Colonic mucosa (tissue), 4 donors: ENCODE results near the gene SELENOO. TPM values are rescaled to one million over a fixed set of nuclear protein-coding genes. Genes with fewer than 3 reads are reported as not detected.

Experiments used
- DNase-seq: peaks from one replicate; pipeline ENCODE4 v3.0.0-alpha.2; 2020
- H3K27ac ChIP-seq: fragments of 200-600 bp; one replicate; pipeline ENCODE4 v1.8.0; 2021
- H3K27me3 ChIP-seq: fragments of 200-600 bp; one replicate; pipeline ENCODE4 v1.8.0; 2021
- H3K36me3 ChIP-seq: fragments of 200-600 bp; one replicate; pipeline ENCODE4 v1.8.0; 2021
- H3K4me1 ChIP-seq: fragments of 200-600 bp; one replicate; pipeline ENCODE4 v1.8.0; 2021; ENCODE audit warnings: mild to moderate bottlenecking
- H3K4me3 ChIP-seq: fragments of 200-600 bp; one replicate; pipeline ENCODE4 v1.8.0; 2021
- H3K9ac ChIP-seq, 2 donors: one replicate each; pipeline ENCODE4 v1.7.0; 2013; ENCODE audit warnings: control low read depth in 2 of 2, low read depth in 2 of 2, low read length in 2 of 2
- H3K9me3 ChIP-seq: fragments of 200-600 bp; one replicate; pipeline ENCODE4 v1.8.0; 2021
- CTCF ChIP-seq: fragments of 200-600 bp; IDR thresholded peaks from one replicate; pipeline ENCODE4 v1.8.0; 2022; ENCODE audit warnings: antibody characterized with exemption, mild to moderate bottlenecking
- intact Hi-C: fragments of 100-400 bp; cut with DNase I; formaldehyde crosslinking; loops from one replicate; pipeline ENCODE4 v1.14.1; 2022
- total RNA-seq, 2 donors: library from RNA; stranded (reverse); fragmentation: NEBNext Ultra II Directional in 1 of 2; extraction: Animal tissue kit (Norgen Biotek cat#: 25700) in 1 of 2; gene quantifications; one replicate each; pipeline ENCODE4 v1.2.1, GENCODE V29; 2021
- donor health status: healthy.
- donor health status: DM: no; HTN: no; CAD: no.
- donor health status: DM: no; HTN: no; CAD: no.

SELENOO gene
- total RNA-seq, 2 donors from 2014 or later: 29.1 to 36.9 TPM

- Histone ChIP-seq H3K9ac (no peak overlapping the region), H3K9me3 (no peaks in the 10 kb centered on the region), H3K4me3 (no peak overlapping the region), H3K27me3 (no peaks in the 10 kb centered on the region), H3K27ac (no peak overlapping the region), H3K4me1 (no peaks in the 10 kb centered on the region), H3K36me3 (peaks cover 5% of the 10 kb centered on the region)
- TF ChIP-seq CTCF: no peak
- no peak for DNase-seq
- intact Hi-C loops: loop anchor here (2.0 kb wide), 1 partner anchor 58 kb away; no protein-coding TSS in a partner anchor
Measured at GRCh38 chr22:50208939-50209892, 8.4 kb downstream of the SELENOO start.

- intact Hi-C loops: loop anchor here (2.0 kb wide), 1 partner anchor 59 kb away; no protein-coding TSS in a partner anchor
- H3K9ac ChIP-seq: no peak overlapping the region
- H3K27me3 ChIP-seq: no peaks in the 10 kb centered on the region
- DNase-seq: peak; percentile 70
- peak; percentile 73 for TF ChIP-seq CTCF
- H3K27ac ChIP-seq: no peak overlapping the region
- no peak overlapping the region for H3K4me3 ChIP-seq
- H3K9me3 ChIP-seq: no peaks in the 10 kb centered on the region
- H3K36me3 ChIP-seq: peaks cover 5% of the 10 kb centered on the region
- H3K4me1 ChIP-seq: no peaks in the 10 kb centered on the region
Measured at GRCh38 chr22:50209893-50210292, 9.1 kb downstream of the SELENOO start.

- H3K4me1 ChIP-seq: no peaks in the 10 kb centered on the region
- no peak overlapping the region for H3K27ac ChIP-seq
- no peak for TF ChIP-seq CTCF
- no peaks in the 10 kb centered on the region for H3K9me3 ChIP-seq
- H3K4me3 ChIP-seq: no peak overlapping the region
- H3K27me3 ChIP-seq: no peaks in the 10 kb centered on the region
- no peak overlapping the region for H3K9ac ChIP-seq
- intact Hi-C loops: no loop called here
- no peak for DNase-seq
- H3K36me3 ChIP-seq: peaks cover 5% of the 10 kb centered on the region
Measured at GRCh38 chr22:50210378-50211139, 9.7 kb downstream of the SELENOO start.

- Histone ChIP-seq H3K4me3 (no peak overlapping the region), H3K9me3 (no peaks in the 10 kb centered on the region), H3K4me1 (no peaks in the 10 kb centered on the region), H3K27ac (no peak overlapping the region), H3K36me3 (peaks cover 5% of the 10 kb centered on the region), H3K9ac (no peak overlapping the region), H3K27me3 (no peaks in the 10 kb centered on the region)
- intact Hi-C loops: no loop called here
- no peak for DNase-seq
- TF ChIP-seq CTCF: no peak
Measured at GRCh38 chr22:50211147-50211546, 10.3 kb downstream of the SELENOO start.

- TF ChIP-seq CTCF: no peak
- Histone ChIP-seq H3K4me3 (no peak overlapping the region), H3K4me1 (no peaks in the 10 kb centered on the region), H3K36me3 (peaks cover 11% of the 10 kb centered on the region), H3K9ac (no peak overlapping the region), H3K9me3 (no peaks in the 10 kb centered on the region), H3K27ac (no peak overlapping the region), H3K27me3 (no peaks in the 10 kb centered on the region)
- intact Hi-C loops: no loop called here
- no peak for DNase-seq
Measured at GRCh38 chr22:50213263-50213662, 12.5 kb downstream of the SELENOO start.
